Measurements from ENCODE around the gene CAMK2N1.

GRCh38 chr1:20505488-20505887, 19.5 kb upstream of the CAMK2N1 start:
- TF ChIP-seq, protein P1, sequence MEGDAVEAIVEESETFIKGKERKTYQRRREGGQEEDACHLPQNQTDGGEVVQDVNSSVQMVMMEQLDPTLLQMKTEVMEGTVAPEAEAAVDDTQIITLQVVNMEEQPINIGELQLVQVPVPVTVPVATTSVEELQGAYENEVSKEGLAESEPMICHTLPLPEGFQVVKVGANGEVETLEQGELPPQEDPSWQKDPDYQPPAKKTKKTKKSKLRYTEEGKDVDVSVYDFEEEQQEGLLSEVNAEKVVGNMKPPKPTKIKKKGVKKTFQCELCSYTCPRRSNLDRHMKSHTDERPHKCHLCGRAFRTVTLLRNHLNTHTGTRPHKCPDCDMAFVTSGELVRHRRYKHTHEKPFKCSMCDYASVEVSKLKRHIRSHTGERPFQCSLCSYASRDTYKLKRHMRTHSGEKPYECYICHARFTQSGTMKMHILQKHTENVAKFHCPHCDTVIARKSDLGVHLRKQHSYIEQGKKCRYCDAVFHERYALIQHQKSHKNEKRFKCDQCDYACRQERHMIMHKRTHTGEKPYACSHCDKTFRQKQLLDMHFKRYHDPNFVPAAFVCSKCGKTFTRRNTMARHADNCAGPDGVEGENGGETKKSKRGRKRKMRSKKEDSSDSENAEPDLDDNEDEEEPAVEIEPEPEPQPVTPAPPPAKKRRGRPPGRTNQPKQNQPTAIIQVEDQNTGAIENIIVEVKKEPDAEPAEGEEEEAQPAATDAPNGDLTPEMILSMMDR (IDR thresholded peaks at IDR 0.05): no peak
- no peak for TF ChIP-seq POLR2A (IDR thresholded peaks at IDR 0.05)
- no peak for TF ChIP-seq POLR2AphosphoS5 (IDR thresholded peaks at IDR 0.05)
